ENCODE data around the gene HS2ST1. TPM values are rescaled to one million over a fixed set of nuclear protein-coding genes. Genes with fewer than 3 reads are reported as not detected.

The HS2ST1 gene
- total RNA-seq, 2 donors from 2014 or later, result 6.3 to 12.2 TPM

- no peak for ATAC-seq
- intact Hi-C loops (cut with DNase I), result no loop called here
- no peak overlapping the region for H3K27ac ChIP-seq
- no peak overlapping the region for H3K4me3 ChIP-seq
- TF ChIP-seq POLR2A (IDR thresholded peaks at IDR 0.05), result no peak
- TF ChIP-seq, protein P1, sequence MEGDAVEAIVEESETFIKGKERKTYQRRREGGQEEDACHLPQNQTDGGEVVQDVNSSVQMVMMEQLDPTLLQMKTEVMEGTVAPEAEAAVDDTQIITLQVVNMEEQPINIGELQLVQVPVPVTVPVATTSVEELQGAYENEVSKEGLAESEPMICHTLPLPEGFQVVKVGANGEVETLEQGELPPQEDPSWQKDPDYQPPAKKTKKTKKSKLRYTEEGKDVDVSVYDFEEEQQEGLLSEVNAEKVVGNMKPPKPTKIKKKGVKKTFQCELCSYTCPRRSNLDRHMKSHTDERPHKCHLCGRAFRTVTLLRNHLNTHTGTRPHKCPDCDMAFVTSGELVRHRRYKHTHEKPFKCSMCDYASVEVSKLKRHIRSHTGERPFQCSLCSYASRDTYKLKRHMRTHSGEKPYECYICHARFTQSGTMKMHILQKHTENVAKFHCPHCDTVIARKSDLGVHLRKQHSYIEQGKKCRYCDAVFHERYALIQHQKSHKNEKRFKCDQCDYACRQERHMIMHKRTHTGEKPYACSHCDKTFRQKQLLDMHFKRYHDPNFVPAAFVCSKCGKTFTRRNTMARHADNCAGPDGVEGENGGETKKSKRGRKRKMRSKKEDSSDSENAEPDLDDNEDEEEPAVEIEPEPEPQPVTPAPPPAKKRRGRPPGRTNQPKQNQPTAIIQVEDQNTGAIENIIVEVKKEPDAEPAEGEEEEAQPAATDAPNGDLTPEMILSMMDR (IDR thresholded peaks at IDR 0.05), result no peak
- H3K4me1 ChIP-seq, result no peaks in the 10 kb centered on the region
- H3K9me3 ChIP-seq, result no peaks in the 10 kb centered on the region
- H3K27me3 ChIP-seq, result no peaks in the 10 kb centered on the region
- no peaks in the 10 kb centered on the region for H3K36me3 ChIP-seq (replicated peaks in 1 of 2; ENCODE audit: insufficient read depth in 1 of 2, low read depth in 2 of 2)
- 71 to 76% methylated on average over 2 of the region's 2 CpGs for WGBS, 2 donors
- DNase-seq, result no peak
Measured at GRCh38 chr1:86992861-86993260, 78.4 kb downstream of the HS2ST1 start.

DNA sequence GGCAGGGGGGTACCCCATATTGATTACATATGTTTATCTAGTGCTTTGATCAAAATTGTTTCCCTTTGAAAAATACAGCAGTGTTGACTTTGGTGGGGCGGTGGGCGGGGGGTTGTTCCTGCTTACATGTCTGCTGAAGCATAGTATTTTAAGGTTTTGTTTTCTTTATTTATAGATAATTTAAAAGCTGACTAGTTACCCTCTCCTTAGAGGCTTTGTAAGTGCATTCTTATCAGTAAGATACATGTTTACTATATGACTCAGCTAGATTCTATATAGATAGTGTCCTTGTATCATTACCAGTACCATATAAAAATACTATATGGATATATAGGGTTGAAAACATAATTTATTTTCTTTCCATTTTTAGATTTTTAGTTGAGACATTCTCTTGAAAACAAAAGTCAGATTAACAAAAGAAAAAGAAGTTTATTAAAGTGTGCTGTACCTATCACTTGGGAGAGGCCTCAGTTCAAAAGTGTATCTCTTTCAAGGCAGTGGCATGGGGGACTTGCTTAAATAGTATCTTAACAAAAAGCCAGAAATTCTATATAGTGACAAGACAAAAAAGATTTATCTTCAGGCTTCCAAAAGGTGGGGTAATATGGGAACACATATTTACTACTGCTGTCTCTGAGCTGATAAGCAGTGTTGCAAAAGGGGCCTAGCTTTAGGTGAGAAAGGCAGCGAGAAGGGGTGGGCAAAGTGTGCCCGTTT lies 79.0 kb downstream of the HS2ST1 start:
- H3K36me3 ChIP-seq (replicated peaks in 1 of 2; ENCODE audit: insufficient read depth in 1 of 2, low read depth in 2 of 2), result no peaks in the 10 kb centered on the region
- H3K27ac ChIP-seq, result no peak overlapping the region
- intact Hi-C loops (cut with DNase I), result no loop called here
- no peaks in the 10 kb centered on the region for H3K4me1 ChIP-seq
- no peak for DNase-seq
- no peak for ATAC-seq
- H3K27me3 ChIP-seq, result no peaks in the 10 kb centered on the region
- no peak overlapping the region for H3K4me3 ChIP-seq
- H3K9me3 ChIP-seq, result no peaks in the 10 kb centered on the region
- WGBS, 2 donors, result 87 to 89% methylated on average over 4 of the region's 4 CpGs
- no peak for TF ChIP-seq POLR2A (IDR thresholded peaks at IDR 0.05)
- TF ChIP-seq, protein P1 (IDR thresholded peaks at IDR 0.05), result no peak

DNA sequence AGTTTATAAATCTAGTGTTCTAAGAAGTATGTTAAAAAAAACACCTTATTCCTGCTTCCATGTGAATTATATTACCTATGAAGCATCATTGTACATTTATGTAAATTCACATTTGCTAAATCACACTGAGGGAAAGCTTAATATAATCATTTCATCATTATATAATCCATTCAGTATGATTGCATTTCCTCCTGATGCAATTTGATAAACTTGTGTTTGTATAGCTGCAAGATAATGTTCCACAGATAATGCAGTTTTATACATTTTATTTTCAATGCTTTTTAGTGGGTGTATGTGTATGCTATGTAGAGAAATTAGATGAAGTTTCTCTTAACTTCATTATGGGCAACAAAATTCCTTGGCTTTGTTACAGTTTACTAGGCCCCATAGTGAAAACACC lies 79.6 kb downstream of the HS2ST1 start:
- DNase-seq, result no peak
- TF ChIP-seq, protein P1 (IDR thresholded peaks at IDR 0.05), result no peak
- no peak for TF ChIP-seq POLR2A (IDR thresholded peaks at IDR 0.05)
- Histone ChIP-seq H3K4me3 (no peak overlapping the region), H3K27ac (no peak overlapping the region), H3K9me3 (no peaks in the 10 kb centered on the region), H3K4me1 (no peaks in the 10 kb centered on the region), H3K36me3 (replicated peaks in 1 of 2; ENCODE audit: insufficient read depth in 1 of 2, low read depth in 2 of 2) (no peaks in the 10 kb centered on the region), H3K27me3 (no peaks in the 10 kb centered on the region)
- intact Hi-C loops (cut with DNase I), result no loop called here
- no peak for ATAC-seq

GRCh38 chr1:86997538-86997937 lies 83.1 kb downstream of the HS2ST1 start:
- ATAC-seq (no peak), DNase-seq (no peak)
- 76 to 85% methylated on average over 1 of the region's 1 CpG for WGBS, 2 donors
- Histone ChIP-seq H3K27ac (no peak overlapping the region), H3K9me3 (no peaks in the 10 kb centered on the region), H3K36me3 (replicated peaks in 1 of 2; ENCODE audit: insufficient read depth in 1 of 2, low read depth in 2 of 2) (no peaks in the 10 kb centered on the region), H3K4me3 (no peak overlapping the region), H3K4me1 (no peaks in the 10 kb centered on the region), H3K27me3 (no peaks in the 10 kb centered on the region)
- intact Hi-C loops (cut with DNase I), result no loop called here
- TF ChIP-seq, protein P1 (IDR thresholded peaks at IDR 0.05), result no peak
- no peak for TF ChIP-seq POLR2A (IDR thresholded peaks at IDR 0.05)

DNA sequence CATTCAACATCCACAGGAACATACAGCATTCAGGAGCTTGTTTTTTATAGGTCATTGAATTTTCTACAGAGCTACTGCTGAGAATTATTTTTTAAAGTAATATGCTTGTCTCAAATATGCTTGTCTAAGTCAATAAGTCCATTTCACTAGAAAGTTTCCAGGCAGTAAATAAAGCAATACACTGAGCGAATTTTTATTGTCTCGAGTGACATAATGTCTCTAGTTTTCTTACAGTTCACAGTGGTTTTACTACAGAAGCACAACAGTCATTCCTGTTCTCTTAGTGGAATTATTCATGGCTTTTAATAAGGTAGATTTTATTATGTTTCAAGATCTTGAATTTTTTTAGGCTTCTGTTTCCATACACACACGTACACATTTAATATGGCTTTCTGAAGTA lies 83.8 kb downstream of the HS2ST1 start:
- H3K9me3 ChIP-seq, result no peaks in the 10 kb centered on the region
- no peak for ATAC-seq
- 97 to 98% methylated on average over 3 of the region's 3 CpGs for WGBS, 2 donors
- no peaks in the 10 kb centered on the region for H3K27me3 ChIP-seq
- DNase-seq, result no peak
- H3K36me3 ChIP-seq (replicated peaks in 1 of 2; ENCODE audit: insufficient read depth in 1 of 2, low read depth in 2 of 2), result no peaks in the 10 kb centered on the region
- H3K4me1 ChIP-seq, result no peaks in the 10 kb centered on the region
- no peak overlapping the region for H3K27ac ChIP-seq
- intact Hi-C loops (cut with DNase I), result no loop called here
- TF ChIP-seq, protein P1 (IDR thresholded peaks at IDR 0.05), result no peak
- no peak for TF ChIP-seq POLR2A (IDR thresholded peaks at IDR 0.05)
- no peak overlapping the region for H3K4me3 ChIP-seq

Data from body of pancreas (tissue), 4 donors.